Stimulated activated CD8-positive, alpha-beta memory T cell treated with anti-CD3 and anti-CD28 coated beads, Interleukin-2, amount 100 ng/mL, for 1 hour (primary cell): ENCODE measurements around the gene RMI2.
A peak's percentile ranks its signal among the peaks of the same experiment; 100 is the strongest.

Source experiments
- DNase-seq, 2 donors: peaks; one replicate each; pipeline ENCODE4 v3.0.0-alpha.2; 2020; ENCODE audit warnings: low read depth in 2 of 2

Gene RMI2

DNA sequence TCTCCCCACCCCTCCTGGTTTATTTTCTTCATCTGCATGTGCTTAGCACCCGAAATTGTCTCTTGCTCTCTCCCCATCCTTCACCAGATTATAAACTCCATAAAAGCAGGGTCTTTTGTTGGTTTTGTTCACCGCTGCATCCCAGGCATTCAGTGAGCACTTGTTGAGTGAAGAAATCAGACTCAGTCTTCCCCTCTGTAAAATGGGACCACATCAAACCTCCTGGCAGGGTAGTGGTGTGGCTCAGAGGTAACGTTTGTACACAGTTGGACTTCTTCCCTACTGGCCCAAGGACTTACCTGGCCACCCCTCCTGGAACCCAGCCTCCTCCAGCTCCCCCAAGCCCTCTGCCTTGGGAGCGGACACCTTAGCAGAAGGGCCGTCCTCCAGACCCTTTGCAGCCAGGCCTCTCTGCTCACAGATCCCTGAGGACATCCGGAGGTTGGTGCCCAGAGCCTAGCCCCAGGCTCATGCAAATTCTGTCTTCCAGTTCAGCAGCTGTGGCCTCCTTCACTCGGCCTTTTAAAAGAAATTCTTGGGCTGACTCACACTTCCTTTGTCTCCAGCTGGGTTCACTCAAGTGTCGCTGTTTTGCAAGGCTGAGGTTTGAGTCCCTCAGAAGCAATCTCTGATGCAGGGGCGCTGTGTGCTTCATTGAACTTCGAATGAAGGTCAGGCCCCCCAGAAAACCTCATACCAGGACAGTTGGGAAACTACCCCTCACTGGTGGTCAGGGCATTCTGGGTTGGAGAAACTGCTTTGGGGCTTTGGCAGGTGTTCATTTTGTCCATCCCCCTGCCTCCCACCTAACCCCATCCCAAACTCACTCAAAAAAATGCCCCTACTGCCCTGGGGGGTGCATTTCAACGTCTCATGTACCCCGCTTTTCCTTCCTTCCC, 16.8 kb upstream of the RMI2 start:
- DNase-seq: peak in 1 of 2 donors; percentile 20

DNA sequence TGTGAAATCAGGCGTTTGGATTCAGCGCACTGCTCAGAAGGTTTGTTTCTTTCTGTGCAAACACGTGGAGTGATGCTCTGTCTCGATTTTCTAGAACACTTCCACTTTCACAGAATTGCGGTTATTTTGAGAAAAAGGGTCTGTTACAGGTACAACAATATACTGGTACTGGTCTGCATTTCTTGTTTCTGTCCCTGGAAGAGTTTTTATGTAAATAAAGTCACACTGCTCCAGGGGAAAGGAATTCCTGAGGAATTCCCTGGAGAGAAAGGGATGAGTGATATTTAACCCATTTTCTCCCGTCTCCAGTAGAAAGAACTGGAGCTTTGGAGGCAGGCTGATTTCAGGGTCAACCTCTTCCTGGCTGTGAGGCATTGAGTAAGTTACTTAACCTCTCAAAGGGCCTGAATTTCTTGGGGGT, 16.2 kb upstream of the RMI2 start:
- DNase-seq: no peak

DNA sequence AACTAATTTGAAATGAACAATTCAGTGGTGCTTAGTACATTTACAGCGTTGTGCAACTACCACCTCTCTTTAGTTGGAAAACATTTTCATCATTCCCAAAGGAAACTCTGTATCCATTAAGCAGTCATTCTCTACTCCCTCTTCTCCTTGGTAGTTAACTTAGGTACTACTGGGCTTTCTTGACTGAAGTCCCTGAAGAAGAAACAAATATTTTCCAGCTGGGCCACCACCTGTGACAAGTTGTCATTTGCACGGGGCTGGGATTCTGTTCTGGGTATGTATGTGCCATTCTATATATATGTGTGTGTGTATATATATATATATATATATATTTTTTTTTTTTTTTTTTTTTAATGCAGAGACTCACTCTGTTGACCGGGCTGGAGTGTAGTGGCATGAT, 15.4 kb upstream of the RMI2 start:
- DNase-seq: no peak

DNA sequence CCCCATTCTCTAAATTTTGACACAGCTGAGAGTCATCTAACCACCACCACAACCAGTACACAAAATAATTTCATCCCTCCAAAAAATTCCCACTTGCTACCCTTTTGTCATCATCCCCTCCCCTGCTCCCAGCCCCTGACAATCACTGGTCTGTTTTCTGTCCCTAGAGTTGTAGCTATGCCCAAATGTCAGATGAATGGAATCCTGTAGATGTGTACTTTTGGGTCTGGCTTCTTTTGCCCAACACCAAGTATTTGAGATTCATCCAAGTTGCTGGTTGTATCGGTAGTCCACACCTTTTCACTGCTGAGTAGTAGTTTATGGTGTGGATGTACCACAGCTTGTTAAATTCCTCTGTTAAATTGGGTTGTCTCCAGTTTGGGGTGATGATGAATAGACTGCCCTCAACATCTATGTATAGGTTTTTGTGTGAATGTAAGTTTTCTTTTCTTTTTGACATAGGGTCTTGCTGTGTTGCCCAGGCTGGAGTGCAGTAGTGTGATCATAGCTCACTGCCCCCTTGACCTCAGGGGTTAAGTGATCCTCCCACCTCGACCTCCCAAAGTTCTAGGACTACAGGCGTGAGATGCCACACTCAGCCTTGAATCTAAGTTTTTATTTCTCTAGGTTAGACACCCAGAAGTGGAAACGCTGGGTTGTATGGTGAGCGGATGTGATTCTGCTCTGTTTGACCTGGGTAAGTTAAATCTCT, 14.6 kb upstream of the RMI2 start:
- DNase-seq: no peak

DNA sequence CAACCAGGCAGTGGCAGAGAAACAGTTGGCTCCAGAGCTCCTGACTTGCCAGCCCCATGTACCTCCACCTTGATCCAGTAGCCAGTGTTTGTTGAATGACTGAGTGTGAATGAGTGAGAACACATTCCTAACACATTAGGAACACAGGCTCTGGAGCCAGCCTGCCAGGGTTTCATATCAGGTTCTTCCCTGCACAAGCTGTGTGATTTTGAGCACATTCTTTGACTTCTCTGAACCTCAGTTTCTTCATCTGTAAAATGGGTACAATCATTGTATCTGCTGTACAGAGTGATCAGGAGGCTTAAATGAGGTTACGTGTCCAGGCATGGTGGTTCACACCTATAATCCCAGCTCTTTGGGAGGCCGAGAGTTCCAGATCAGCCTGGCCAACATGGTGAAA, 13.3 kb upstream of the RMI2 start:
- DNase-seq: no peak

DNA sequence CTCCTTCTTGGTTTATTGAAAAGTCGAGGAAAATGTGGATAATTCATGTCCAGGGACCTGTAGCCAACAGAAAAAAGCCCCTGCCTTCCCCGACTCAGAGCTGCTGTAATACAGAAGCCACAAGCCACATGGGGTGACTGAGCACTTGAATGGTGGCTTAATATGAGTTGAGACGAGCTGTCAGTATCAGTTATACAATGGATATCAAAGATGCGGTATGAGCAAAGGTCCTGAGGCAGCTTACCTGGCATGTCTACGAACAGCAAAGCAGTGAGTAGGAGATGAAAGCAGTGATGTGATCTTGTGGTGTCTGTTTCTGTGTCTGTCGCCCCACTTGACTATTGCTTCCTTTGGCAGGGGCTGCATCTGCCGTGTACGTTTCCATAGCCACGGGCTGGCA, 12.2 kb upstream of the RMI2 start:
- DNase-seq: no peak

DNA sequence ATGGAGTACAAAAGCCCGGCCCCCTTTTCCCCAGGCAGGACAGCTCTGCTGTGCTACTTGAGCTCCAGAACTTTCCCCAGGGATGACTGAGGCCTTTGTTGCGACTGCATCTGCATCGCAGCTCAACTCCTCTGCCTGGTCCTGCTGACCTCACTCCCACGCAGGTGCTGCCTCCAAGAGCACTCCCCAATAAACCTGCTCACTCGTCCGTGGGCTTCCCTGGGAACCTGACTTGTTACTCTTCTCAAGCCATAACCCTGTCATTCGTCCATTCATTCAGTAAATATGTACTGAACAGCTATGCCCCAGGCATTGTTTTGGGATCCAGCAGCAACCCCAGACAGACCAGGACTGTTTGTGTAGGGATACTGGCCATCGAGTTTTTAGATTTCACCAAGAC, 11.6 kb upstream of the RMI2 start:
- DNase-seq: no peak

DNA sequence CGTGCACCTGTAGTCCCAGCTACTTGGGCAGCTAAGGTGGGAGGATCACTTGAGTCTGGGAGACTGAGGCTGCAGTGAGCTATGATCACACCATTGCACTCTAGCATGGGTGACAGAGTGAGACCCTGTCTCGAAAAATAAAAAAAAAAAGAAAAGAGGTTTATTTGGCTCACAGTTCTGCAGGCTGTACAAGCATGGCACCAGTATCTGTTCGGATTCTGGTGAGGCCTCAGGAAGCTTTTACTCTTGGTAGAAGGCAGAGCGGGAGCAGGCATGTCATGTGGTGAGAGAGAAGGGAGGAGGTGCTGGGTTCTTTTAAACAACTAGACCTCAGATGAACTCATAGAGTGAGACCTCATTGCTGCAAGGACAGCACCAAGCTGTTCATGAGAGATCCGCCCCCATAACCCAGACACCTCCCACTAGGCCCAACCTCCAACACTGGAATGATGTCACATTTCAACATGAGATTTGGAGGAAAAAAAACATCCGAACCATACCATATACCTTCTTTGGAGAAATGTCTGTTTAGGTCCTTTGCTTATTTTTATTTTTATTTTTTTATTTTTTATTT, 10.3 kb upstream of the RMI2 start:
- no peak for DNase-seq

DNA sequence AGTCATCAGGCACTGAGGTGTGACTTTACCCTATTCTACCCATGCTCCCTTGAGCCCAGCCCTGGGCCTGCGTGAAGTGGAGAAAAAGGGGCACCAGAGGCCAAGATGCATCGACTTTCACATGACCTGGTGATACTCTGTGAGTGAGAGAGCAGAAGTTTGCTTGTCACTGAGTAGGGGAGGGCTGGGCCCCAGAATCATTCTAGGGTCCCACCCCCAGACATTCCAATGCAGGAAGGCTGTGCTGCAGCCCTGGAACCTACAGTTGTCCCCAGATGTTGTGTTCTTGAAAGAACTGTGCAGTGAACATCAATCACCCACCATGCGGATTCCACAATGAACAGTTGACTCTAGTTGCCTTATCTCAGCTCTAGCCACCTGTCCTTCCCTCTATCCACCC, 6.2 kb upstream of the RMI2 start:
- no peak for DNase-seq

DNA sequence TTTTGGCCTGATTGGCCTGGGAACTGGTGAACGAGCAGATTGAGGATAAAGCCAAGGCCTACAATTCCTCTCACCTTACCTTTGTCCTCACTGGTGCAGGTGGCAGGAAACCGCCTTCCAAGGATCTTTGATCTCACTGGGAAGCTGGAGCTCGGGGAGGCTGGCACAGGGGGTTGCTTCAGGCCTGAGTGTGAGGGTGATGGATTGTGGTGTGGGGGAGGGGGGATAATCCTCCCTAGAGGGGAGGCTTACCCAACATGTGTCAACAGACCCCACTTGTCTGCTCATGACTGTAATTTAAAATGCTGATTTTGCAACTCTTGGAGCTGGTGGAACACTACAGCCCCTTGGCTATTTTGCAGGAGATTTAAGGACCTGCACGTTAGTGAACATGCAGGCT, 4.5 kb upstream of the RMI2 start:
- no peak for DNase-seq

DNA sequence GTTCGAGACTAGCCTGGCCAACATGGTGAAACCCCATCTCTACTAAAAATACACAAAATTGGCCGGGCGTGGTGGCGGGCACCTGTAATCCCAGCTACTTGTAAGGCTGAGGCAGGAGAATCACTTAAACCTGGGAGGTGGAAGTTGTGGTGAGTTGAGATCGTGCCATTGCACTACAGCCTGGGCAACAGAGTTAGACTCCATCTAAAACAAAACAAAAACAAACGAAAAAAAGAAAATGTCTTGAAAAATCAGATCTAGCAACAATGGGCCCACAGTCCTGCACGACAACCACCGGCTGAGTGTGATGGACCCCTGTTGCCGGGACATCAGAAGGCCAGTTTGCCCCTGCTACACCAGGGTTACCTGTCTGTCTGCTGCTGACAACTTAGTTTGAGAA, 3.9 kb upstream of the RMI2 start:
- DNase-seq: no peak

DNA sequence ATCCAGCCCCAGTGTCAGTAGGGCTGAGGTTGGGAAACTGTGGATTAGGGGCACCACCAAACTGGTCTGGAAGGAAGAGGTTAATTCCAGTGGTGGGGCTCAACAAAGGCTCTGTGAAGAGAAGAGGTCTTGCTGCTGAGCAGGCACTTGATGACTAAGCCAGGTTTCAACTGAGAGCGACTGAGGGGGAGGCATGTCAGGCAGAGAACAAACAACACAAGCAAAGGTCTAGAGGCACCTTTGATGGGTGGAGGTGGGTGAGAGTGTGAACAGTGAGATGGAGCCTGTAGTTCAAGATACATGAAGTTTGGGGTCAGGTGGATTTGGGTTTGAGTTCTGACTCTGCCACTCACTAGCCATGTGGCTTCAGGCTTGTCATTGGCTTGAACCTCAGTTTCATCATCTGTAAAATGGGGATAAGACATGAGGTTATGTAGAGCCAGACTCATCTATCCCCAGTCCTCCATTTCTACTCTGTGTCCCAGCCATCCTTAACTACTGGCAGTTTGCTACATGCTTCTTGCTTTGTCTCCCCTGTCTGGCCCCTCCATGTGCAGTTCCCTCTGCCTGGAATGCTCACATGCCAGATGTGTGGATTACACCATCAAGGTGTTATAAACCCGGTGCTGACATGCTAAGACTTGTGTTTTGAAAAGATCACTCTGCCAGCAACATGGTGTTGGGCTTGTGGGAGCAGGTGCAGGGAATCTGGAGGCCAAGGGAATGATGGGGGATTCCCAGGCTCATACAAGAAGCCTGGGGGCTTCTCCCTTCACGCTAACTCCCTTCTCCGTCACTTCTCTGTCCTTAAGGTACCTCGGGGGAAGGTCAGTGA, 3.0 kb upstream of the RMI2 start:
- DNase-seq: no peak

DNA sequence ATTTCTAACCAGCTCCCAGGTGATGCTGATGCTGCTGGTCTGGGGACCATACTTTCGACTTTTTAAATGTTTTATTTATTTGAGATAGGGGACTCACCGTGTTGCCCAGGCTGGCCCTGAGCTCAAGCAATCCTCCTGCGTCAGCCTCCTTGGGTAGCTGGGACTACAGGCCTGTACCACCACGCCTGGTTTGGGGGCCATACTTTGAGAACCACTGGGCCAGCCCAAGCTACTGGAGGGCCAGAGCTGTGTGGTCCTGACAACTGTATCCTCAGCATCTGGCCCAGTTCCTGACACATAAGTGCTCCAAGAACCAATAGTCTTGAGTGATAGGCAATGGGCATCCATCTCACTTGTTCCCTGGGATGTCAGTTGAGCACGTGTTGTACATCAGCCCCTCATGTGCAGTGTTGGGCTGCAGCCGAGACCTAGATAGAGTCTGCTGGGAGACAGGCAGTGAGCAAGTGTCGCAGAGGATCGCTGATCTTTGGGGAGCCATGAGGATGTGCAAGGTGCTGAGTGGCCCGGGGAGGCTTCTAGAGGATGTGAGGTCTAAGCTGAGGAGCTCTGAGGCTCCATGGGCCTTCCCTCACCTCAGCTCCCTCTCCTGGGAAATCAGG, 1.6 kb downstream of the RMI2 start:
- no peak for DNase-seq

DNA sequence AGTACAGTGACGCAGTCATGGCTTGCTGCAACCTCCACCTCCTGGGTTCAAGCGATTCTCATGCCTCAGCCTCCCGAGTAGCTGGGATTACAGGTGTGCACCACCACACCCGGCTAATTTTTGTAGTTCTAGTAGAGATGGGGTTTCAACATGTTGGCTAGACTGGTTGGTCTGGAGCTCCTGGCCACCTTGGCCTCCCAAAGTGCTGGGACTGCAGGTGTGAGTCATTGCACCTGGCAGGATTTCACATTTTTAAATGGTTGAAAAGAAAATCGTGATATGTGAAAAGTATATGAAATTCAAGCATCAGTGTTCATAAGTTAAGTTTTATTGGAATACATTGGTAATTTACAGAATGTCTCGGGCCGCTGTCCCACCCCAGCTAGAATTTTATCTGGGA, 2.6 kb downstream of the RMI2 start:
- no peak for DNase-seq

DNA sequence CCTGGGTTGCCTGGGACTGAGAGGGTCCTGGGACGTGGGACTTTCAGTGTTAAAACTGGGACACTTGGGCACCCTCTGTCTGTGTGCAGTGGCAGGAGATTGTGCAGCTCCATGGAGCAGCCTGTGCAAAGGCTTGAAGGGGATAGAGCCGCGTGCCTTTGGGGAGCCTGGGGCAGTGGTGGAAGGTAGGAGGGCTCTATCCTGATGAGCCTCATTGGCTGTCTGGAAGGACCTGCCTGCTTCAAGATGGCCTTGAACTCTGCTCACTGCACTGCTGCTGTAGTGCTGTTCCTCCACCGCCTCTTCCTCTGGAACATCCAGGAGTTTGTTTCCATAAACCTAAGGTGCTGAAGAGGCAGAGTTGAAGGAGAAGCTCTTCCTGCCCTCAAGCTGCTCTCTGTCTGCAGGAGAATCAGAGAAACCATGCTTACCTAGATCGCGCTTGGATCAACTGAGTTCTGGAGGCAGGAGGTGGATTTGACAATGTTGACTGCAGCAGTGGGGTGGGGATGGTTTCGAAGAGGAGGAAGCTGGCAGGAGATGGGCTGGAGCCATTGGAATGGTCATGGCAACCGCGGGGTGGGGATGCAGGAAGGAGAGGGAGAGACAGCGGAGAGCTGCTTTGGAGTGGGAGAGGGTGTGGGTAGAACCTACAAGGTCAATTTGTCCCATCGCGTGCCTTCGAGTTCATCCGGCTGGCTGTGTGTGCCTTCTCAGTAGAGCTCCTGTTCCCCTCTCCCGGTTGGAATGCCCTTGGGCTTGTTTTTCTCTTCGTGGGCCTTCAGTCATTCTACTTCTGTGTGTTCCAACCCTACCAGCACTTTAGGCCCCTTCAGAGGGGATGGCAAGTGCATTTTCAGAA, 3.7 kb downstream of the RMI2 start:
- DNase-seq: no peak

DNA sequence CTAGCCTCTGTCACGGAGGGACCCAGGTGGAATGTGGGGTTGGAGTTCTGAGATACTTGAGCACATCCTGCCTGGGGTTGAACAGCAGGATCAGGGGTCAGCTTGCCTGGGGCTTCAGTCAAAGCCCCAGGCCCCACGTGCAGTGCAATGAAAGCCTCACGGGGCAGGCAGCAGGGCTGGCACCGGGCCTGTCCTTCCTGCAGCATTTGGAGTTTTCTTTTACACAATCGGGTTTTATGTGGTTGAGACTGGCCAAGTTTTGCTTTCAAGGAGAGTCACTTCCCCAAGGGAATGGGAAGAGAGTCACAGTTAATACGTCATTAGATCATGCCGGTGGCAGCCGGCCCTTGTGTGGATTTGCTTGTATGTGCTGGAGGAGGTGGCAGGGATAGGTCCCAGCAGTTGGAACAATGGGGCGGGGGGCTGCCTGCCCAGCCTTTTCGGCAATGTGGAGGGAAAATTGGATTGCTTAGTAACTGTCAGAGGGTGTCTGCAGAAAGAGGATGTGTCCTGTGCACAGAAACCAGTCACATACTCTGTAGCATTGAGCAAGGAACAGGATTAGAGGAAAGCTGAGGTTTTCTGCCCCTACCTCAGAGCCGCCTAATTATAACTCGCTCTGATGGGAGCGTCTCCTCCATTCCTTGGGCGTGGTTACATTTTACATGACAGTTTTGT, 4.5 kb downstream of the RMI2 start:
- no peak for DNase-seq

DNA sequence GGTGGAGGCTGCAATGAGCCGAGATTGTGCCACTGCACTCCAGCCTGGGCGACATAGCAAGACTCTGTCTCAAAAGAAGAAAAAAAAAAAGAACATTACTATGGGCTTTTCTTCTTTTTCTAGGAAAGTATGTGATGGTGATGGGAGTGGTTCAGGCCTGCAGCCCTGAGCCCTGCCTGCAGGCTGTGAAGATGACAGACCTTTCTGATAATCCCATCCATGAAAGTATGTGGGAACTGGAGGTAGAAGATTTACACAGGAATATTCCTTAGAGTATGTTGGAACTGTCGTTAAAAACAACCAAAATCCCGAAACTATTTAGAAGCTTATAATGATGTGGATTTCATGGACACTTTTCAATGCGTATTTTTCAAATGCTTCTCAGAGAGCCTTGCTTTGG, 5.3 kb downstream of the RMI2 start:
- DNase-seq: no peak

DNA sequence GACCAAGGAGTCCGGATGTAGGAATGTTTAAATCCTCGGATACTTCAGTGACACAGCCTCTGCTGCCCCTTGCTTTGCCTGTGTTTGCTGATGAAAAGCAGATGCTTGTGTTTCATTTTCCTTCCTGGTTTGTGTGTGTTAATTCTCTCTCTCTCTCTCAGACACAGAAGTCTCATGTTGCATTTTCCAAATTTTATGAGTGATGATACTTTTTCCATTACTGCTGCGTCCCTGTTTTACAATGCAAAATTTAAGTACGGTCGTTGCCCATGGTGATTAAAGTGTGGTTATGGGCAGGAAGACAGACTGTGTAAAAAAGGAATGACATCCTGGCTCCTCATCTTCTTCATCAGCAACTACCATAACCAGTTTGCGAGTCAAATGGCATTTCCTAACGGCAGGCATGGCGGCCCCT, 5.7 kb downstream of the RMI2 start:
- no peak for DNase-seq

DNA sequence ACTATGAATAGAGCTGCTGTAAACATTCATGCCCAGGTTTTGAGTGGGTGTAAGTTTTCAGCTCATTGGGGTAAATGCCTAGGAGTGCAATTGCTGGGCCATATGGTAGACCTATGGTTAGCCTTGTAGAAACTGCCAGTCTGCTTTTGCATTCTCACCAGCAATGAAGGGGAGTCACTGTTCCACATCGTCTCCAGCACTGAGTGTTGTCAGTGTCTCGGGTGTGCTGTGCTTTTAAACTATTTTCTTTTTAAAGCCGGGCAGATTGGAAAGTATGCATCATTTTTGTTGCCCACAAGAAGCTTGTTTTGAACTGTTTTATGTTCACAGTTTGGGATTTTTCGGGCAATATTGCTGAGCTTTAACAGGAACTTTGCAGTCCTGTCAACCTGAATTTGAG, 7.9 kb downstream of the RMI2 start:
- no peak for DNase-seq

DNA sequence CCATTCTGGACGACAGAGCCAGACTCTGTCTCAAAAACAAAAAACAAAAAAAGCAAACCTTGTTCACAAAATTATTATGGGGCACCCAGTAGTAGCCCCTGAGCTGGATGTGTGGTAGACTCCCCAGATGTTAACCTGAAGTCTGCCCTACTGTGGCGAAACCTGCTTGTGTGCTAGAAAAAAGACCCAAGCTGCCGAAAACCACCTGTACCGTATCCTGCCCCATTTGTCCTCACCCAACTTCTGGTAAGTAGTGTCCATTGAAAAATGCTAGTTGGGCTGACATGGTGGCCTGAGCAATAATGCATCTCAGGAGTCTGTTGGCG, 9.1 kb downstream of the RMI2 start:
- DNase-seq: no peak
